Mucosa of rectum (tissue), 2 donors: ENCODE measurements around the gene PLXDC2.

Experiments
- H3K27ac ChIP-seq, 2 donors: one replicate each; pipeline ENCODE4 v1.7.0; 2013; ENCODE audit warnings: inconsistent platforms in 2 of 2, low read depth in 2 of 2, low read length in 2 of 2
- H3K27me3 ChIP-seq, 2 donors: one replicate each; pipeline ENCODE4 v1.7.0; 2013; ENCODE audit warnings: low read length in 2 of 2; ENCODE audit not compliant: control insufficient read depth in 2 of 2, insufficient read depth in 2 of 2
- H3K36me3 ChIP-seq, 2 donors: one replicate each; pipeline ENCODE4 v1.7.0; 2013; ENCODE audit warnings: low read length in 2 of 2; ENCODE audit not compliant: control insufficient read depth in 2 of 2, insufficient read depth in 2 of 2
- H3K4me1 ChIP-seq, 2 donors: one replicate each; pipeline ENCODE4 v1.7.0; 2013; ENCODE audit warnings: low read length in 2 of 2, mild to moderate bottlenecking in 1 of 2; ENCODE audit not compliant: control insufficient read depth in 2 of 2, insufficient read depth in 2 of 2
- H3K4me3 ChIP-seq, 2 donors: one replicate each; pipeline ENCODE4 v1.7.0; 2013; ENCODE audit warnings: low read length in 2 of 2
- H3K9ac ChIP-seq, 2 donors: one replicate each; pipeline ENCODE4 v1.7.0; 2013; ENCODE audit warnings: low read length in 2 of 2, low read depth in 1 of 2, mild to moderate bottlenecking in 1 of 2
- H3K9me3 ChIP-seq, 2 donors: one replicate each; pipeline ENCODE4 v1.7.0; 2013; ENCODE audit warnings: low read length in 2 of 2; ENCODE audit not compliant: control insufficient read depth in 2 of 2
- donor health status: healthy.
- donor health status: Normal muscosa, but diverticular disease.

Gene PLXDC2

DNA sequence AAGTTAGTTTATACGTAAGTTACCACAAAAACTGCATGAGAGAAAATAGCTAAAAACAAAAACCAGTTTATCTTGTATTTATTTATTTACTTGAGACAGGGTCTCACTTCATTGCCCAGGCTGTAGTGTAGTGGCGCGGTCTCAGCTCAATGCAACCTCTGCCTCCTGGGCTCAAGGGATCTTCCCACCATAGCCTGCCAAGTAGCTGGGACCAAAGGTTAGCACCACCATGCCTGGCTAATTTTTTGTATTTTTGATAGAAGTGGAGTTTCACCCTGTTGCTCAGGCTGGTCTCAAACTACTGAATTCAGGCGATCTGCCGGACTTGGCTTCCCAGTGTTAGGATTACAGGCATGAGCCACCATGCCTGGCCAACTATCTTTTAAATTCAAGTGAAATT is 277.4 kb downstream of the PLXDC2 start:
- H3K4me1 ChIP-seq, result peaks cover 0 to 16% of the 10 kb centered on the region in 2 donors
- no peak overlapping the region for H3K4me3 ChIP-seq
- no peak overlapping the region for H3K9ac ChIP-seq
- no peaks in the 10 kb centered on the region for H3K36me3 ChIP-seq
- H3K9me3 ChIP-seq, result no peaks in the 10 kb centered on the region
- H3K27ac ChIP-seq, result no peak overlapping the region
- H3K27me3 ChIP-seq, result no peaks in the 10 kb centered on the region

DNA sequence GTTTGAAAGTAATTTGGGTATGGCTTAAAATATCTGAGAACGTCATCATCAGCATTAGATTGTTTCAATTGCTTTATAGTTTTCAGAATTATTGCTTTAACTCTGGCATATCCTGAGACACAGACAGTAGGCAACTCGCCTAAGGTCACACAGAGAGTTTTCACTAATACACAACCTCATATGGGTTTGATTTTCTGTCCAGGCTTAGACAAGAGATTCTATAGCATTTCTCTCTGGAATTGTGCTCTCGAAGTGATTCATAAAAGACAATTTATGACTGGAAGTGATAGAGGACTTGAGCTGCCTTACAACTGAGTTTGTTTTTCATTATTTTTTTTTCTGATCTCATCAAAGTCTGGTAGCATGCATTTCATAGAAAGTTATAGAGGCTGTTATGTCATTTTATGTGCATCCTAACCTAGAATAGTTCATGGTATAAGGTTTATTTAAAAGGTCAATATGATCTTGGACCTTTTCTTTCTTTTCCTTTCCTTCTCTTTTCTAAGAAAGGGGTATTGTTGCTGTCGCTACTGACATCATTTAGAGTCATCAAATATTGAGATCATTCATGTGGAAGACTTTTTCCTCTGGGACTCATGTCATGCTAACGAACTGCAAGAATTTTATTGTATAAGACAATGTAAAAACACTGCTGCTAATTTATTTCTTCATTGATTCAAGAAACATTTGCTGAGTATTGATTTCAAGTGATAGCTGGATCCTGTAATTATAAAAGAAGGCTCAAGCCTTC is 278.2 kb downstream of the PLXDC2 start:
- no peak overlapping the region for H3K9ac ChIP-seq
- H3K36me3 ChIP-seq, result no peaks in the 10 kb centered on the region
- H3K27me3 ChIP-seq, result no peaks in the 10 kb centered on the region
- no peak overlapping the region for H3K4me3 ChIP-seq
- H3K27ac ChIP-seq, result no peak overlapping the region
- peaks cover 0 to 9% of the 10 kb centered on the region in 2 donors for H3K4me1 ChIP-seq
- H3K9me3 ChIP-seq, result no peaks in the 10 kb centered on the region

DNA sequence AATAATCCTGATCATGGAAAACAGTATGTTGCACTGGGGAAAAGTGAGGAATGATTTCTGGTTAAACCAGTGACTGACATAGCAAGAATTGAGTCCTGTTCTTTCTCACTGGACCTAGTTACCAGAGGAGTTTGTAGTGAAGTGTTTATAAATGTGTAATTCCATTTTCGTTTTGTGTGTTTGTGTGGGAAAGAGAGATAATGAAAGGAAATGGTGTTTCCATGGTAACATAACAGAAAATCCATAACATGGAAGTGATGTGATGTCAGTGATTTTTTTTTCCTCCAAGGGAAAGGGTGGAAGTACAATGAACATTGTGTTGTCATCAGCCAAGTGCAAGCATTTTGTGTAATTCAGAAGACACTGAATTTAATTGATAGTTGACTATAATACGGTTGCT is 283.9 kb downstream of the PLXDC2 start:
- Histone ChIP-seq H3K27ac (peak overlapping the region; percentile 18 to 36), H3K27me3 (no peaks in the 10 kb centered on the region), H3K9ac (no peak overlapping the region), H3K4me3 (no peak overlapping the region), H3K9me3 (no peaks in the 10 kb centered on the region), H3K36me3 (no peaks in the 10 kb centered on the region), H3K4me1 (peaks cover 0 to 2% of the 10 kb centered on the region in 2 donors)

DNA sequence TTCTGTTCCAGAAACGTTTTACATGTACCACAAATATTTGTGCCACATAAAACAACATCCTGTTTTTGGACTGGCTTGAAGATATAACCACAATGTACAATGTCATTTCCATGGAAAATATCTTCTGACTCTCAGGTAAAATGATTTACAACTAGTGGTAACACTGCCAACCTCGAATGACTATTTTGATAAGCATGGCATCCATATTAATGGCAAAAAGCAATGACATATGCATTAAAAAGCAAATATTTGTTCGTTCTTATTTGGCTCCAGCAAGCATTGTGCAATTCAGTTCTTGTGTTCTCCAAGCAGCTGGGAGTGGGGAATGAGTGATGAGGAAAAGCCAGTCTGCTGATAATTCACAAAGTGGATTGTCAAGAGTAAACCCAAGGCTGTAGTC is 289.0 kb downstream of the PLXDC2 start:
- no peaks in the 10 kb centered on the region for H3K36me3 ChIP-seq
- no peak overlapping the region for H3K4me3 ChIP-seq
- no peak overlapping the region for H3K27ac ChIP-seq
- H3K4me1 ChIP-seq, result peaks cover 0 to 1% of the 10 kb centered on the region in 2 donors
- no peaks in the 10 kb centered on the region for H3K9me3 ChIP-seq
- H3K9ac ChIP-seq, result no peak overlapping the region
- H3K27me3 ChIP-seq, result no peaks in the 10 kb centered on the region

DNA sequence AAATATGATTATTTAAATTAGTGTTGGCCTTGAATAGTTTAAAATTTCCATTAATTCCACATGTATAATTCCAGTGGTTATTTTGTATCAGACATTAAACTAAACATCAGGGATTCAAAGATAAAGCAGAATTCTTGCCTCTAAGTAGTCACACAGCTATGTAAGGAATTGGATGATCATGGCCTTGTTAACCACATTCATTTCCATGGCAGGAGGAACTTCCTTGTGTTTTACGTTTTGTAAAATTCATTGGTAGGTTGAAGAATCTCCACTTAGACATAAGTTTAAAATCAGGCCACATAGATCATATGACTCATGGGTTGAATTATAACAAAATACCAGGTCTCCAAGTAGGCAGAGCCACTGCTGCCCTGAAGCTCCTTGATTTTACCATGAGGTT is 289.7 kb downstream of the PLXDC2 start:
- Histone ChIP-seq H3K4me3 (no peak overlapping the region), H3K27ac (no peak overlapping the region), H3K4me1 (no peaks in the 10 kb centered on the region), H3K36me3 (no peaks in the 10 kb centered on the region), H3K9ac (no peak overlapping the region), H3K9me3 (no peaks in the 10 kb centered on the region), H3K27me3 (no peaks in the 10 kb centered on the region)

DNA sequence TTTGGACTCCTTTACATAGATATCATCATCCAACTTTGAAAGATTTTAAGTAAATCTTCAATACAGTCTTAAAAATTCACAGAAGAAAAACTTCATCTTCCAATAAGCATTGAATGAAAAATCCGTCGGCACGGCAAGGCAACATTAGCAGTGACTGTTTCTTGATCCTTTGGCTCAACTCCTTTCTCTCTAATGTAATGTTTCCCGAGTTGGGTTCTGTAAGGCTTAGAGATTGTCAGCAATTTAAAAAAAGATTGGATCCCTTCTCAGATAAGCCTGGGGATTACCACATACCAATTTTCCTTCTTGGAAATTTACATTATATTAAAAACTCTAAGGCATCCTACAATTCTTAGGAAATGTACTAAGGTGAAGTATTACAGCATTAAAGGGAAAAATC is 291.8 kb downstream of the PLXDC2 start:
- H3K4me1 ChIP-seq, result no peaks in the 10 kb centered on the region
- H3K27ac ChIP-seq, result no peak overlapping the region
- H3K27me3 ChIP-seq, result no peaks in the 10 kb centered on the region
- H3K36me3 ChIP-seq, result no peaks in the 10 kb centered on the region
- H3K9me3 ChIP-seq, result no peaks in the 10 kb centered on the region
- H3K4me3 ChIP-seq, result no peak overlapping the region
- no peak overlapping the region for H3K9ac ChIP-seq

DNA sequence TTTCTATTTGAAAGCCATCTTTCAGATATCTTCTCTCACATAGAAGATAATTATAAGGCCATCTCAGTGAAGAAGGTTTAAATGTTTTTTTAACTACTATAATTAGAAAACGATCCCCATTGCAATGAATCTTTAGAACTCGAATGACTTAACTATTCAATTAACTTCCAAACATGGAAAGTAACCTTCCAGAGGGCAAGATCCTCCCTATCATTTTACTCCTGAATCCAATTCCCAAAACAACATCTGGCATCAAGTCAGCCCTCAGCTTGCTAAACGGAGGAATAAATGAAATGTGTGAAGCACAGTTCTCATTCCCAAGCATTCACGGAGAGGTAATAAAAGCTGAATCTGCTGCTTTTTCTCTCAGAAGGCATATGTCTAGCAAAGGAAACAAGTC is 293.4 kb downstream of the PLXDC2 start:
- H3K9me3 ChIP-seq, result no peaks in the 10 kb centered on the region
- no peak overlapping the region for H3K4me3 ChIP-seq
- H3K9ac ChIP-seq, result no peak overlapping the region
- no peaks in the 10 kb centered on the region for H3K36me3 ChIP-seq
- H3K27me3 ChIP-seq, result no peaks in the 10 kb centered on the region
- H3K27ac ChIP-seq, result no peak overlapping the region
- H3K4me1 ChIP-seq, result no peaks in the 10 kb centered on the region

DNA sequence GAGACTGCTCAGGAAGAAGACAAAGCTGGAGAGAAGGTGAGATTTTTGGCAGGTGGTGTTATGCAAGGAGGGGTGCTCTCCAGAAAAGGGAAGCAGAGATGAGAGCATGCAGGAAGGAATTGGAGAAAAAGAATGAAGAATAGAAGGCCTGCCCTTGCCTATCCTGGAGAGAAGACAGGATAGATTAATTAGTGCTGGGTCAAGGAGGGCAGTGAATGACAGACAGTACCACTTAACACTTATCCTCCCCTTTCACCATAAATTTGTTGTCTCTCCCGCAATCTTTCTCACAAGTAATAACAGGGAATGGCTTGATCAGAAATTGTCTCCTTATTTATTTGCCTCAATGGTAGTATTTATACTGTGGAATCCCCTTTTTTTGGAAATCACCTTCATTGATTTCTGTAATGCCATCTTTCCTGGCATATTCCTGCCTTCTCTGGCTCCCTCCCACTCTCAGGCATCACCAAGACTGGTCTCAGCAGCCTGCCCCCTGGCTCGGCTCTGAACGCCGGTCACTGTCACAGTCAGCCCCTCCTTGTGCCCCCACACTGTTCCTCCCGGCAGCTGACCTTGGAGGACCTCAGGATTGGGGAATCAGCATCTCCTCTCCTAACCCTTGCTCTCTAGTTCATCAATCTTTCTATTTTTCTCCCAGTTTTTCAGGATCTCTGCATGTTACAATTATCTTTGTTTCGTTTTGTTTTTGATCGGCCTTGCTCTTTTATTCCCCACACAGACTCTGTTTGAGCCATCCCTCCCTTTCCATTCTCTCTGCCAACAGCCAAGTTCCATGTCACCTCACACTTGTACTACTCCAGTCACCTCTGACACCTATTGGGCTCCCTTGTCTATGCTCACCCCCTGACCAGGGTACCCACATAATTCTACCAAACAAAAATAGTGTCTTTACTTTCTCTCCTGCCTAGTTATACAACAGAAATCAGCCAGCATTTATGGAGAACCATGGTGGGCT is 294.2 kb downstream of the PLXDC2 start:
- H3K36me3 ChIP-seq, result no peaks in the 10 kb centered on the region
- no peaks in the 10 kb centered on the region for H3K27me3 ChIP-seq
- no peaks in the 10 kb centered on the region for H3K4me1 ChIP-seq
- H3K4me3 ChIP-seq, result no peak overlapping the region
- no peak overlapping the region for H3K27ac ChIP-seq
- no peaks in the 10 kb centered on the region for H3K9me3 ChIP-seq
- no peak overlapping the region for H3K9ac ChIP-seq

DNA sequence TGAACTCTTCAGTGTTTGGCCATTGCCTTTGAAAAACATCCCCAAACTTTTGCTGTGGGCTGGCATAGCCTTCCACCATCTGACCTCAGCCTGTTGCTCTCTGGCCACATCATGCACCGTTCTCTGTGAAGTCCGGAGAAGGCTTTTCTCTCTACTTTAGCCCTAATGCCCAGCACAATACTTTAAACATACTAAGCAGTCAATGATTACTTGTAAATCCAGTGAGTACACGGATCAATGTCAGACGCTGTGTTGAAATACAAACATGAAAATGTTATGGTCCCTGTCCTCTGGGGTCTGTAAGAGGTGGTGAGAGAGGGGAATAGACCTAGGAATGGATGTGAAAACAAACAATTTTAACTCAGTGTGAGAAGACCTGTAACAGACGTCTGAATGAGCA is 297.9 kb downstream of the PLXDC2 start:
- Histone ChIP-seq H3K27ac (no peak overlapping the region), H3K9ac (no peak overlapping the region), H3K27me3 (no peaks in the 10 kb centered on the region), H3K36me3 (no peaks in the 10 kb centered on the region), H3K9me3 (no peaks in the 10 kb centered on the region), H3K4me3 (no peak overlapping the region), H3K4me1 (no peaks in the 10 kb centered on the region)

DNA sequence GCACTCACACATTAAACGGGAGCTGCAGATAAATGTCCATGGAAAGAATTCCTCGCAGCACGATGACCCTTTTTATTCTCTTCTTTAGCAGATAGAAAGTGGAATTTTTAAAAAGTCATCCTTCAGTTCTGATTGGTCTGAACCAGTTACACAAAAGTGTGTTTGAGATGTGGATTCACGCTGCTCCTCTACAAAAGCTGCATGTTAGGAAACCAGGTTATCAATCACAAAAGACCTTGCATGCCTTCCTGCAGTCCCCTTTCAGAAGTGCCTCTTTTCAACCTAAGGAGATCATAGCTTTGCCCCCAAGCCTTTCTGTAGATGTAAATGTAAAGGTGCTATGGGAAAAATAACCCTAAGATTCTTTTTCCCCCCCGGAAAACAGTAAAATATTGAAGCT is 299.7 kb downstream of the PLXDC2 start:
- no peak overlapping the region for H3K4me3 ChIP-seq
- no peaks in the 10 kb centered on the region for H3K4me1 ChIP-seq
- H3K9me3 ChIP-seq, result no peaks in the 10 kb centered on the region
- no peaks in the 10 kb centered on the region for H3K27me3 ChIP-seq
- no peaks in the 10 kb centered on the region for H3K36me3 ChIP-seq
- H3K9ac ChIP-seq, result no peak overlapping the region
- H3K27ac ChIP-seq, result no peak overlapping the region
